ENCODE data around the gene NPTXR. TPM values are rescaled to one million over a fixed set of nuclear protein-coding genes. Genes with fewer than 3 reads are reported as not detected.

The NPTXR gene
- total RNA-seq, 1 experiment from 2014 or later: 0.37 TPM

- DNase-seq (ENCODE audit: extremely low read depth, low read depth): no peak
Measured at GRCh38 chr22:38776086-38776485, 67.7 kb downstream of the NPTXR start.

- no peak for DNase-seq (ENCODE audit: extremely low read depth, low read depth)
Measured at GRCh38 chr22:38775656-38776055, 68.2 kb downstream of the NPTXR start.

GRCh38 chr22:38774496-38775166 lies 69.2 kb downstream of the NPTXR start:
- no peak for DNase-seq (ENCODE audit: extremely low read depth, low read depth)

GRCh38 chr22:38773363-38773946 lies 70.4 kb downstream of the NPTXR start:
- DNase-seq (ENCODE audit: extremely low read depth, low read depth): no peak

- no peak for DNase-seq (ENCODE audit: extremely low read depth, low read depth)
Measured at GRCh38 chr22:38772623-38772873, 71.3 kb downstream of the NPTXR start.

GRCh38 chr22:38770257-38770949 lies 73.4 kb downstream of the NPTXR start:
- DNase-seq (ENCODE audit: extremely low read depth, low read depth): no peak

Other genes starting within 250 kb of the NPTXR start
- 0.89 and 1.2 TPM in 2 replicates for gene FAM227A, start 187.6 kb downstream of the NPTXR start, total RNA-seq (2014; rRNA removed; shearing (Covaris generic))
- 6.1 and 7.9 TPM in 2 replicates for gene CBY1, start 187.4 kb downstream of the NPTXR start, total RNA-seq (2014; rRNA removed; shearing (Covaris generic))
- gene TOMM22, start 162.1 kb downstream of the NPTXR start, total RNA-seq (2014; rRNA removed; shearing (Covaris generic)): 26.1 and 28.5 TPM in 2 replicates
- gene JOSD1, start 143.1 kb downstream of the NPTXR start, total RNA-seq (2014; rRNA removed; shearing (Covaris generic)): 42.8 and 49.9 TPM in 2 replicates
- gene GTPBP1, start 138.1 kb downstream of the NPTXR start, total RNA-seq (2014; rRNA removed; shearing (Covaris generic)): 9.8 and 12.3 TPM in 2 replicates
- 15.6 and 18.5 TPM in 2 replicates for gene SUN2, start 88.0 kb downstream of the NPTXR start, total RNA-seq (2014; rRNA removed; shearing (Covaris generic))
- gene DNAL4, start 49.9 kb downstream of the NPTXR start, total RNA-seq (2014; rRNA removed; shearing (Covaris generic)): 6.9 and 9.5 TPM in 2 replicates
- gene CBX6, start 28.2 kb upstream of the NPTXR start, total RNA-seq (2014; rRNA removed; shearing (Covaris generic)): 29.3 and 31.8 TPM in 2 replicates
- gene APOBEC3A, start 113.6 kb upstream of the NPTXR start, total RNA-seq (2014; rRNA removed; shearing (Covaris generic)): not detected in 2 replicates
- 3.6 and 5.1 TPM in 2 replicates for gene APOBEC3B, start 138.3 kb upstream of the NPTXR start, total RNA-seq (2014; rRNA removed; shearing (Covaris generic))
- 7.2 and 8.0 TPM in 2 replicates for gene APOBEC3C, start 170.2 kb upstream of the NPTXR start, total RNA-seq (2014; rRNA removed; shearing (Covaris generic))
- gene APOBEC3D, start 177.1 kb upstream of the NPTXR start, total RNA-seq (2014; rRNA removed; shearing (Covaris generic)): 0.30 TPM in 1 of 2 replicates, not detected in the other
- 0.87 and 1.9 TPM in 2 replicates for gene APOBEC3F, start 196.8 kb upstream of the NPTXR start, total RNA-seq (2014; rRNA removed; shearing (Covaris generic))
- 0.95 and 1.2 TPM in 2 replicates for gene APOBEC3G, start 233.2 kb upstream of the NPTXR start, total RNA-seq (2014; rRNA removed; shearing (Covaris generic))

Measured in NCI-H460 (cell line).